Neural cell (in vitro differentiated cells): ENCODE measurements around the gene GMEB2. TPM values are rescaled to one million over a fixed set of nuclear protein-coding genes. Genes with fewer than 3 reads are reported as not detected.

Experiments
- H2AFZ ChIP-seq: fragments of 200-600, 300-800 bp; sonication (generic), shearing (Covaris generic); 2 replicates; pipeline ENCODE4 v1.6.0; 2014; ENCODE audit warnings: low read depth, mild to moderate bottlenecking, antibody characterized with exemption, low read length, moderate library complexity
- H3F3A ChIP-seq: fragments of 200-600 bp; shearing (Covaris generic); 2 replicates; pipeline ENCODE4 v1.6.1; 2016; ENCODE audit warnings: mild to moderate bottlenecking, moderate library complexity, mixed read lengths, antibody characterized with exemption, low read length; ENCODE audit not compliant: insufficient read depth, poor library complexity, severe bottlenecking
- H3K27ac ChIP-seq: fragments of 200-600, 300-800 bp; sonication (generic), shearing (Covaris generic); 2 replicates; pipeline ENCODE4 v1.5.1; 2014; ENCODE audit warnings: mild to moderate bottlenecking, low read length, moderate library complexity
- H3K27me3 ChIP-seq: fragments of 300-800, 200-600 bp; sonication (generic), shearing (Covaris generic); 2 replicates; pipeline ENCODE4 v1.6.0; 2014; ENCODE audit warnings: mild to moderate bottlenecking, low read depth, low read length, moderate library complexity; ENCODE audit not compliant: insufficient read depth
- H3K36me3 ChIP-seq: fragments of 300-800, 200-600 bp; sonication (generic), shearing (Covaris generic); 2 replicates; pipeline ENCODE4 v1.5.1; 2014; ENCODE audit warnings: mild to moderate bottlenecking, antibody characterized with exemption, low read length, moderate library complexity; ENCODE audit not compliant: insufficient read depth
- H3K4me2 ChIP-seq: fragments of 300-800, 200-600 bp; sonication (generic), shearing (Covaris generic); 2 replicates; pipeline ENCODE4 v1.6.0; 2014; ENCODE audit warnings: mild to moderate bottlenecking, low read length
- H3K4me3 ChIP-seq: fragments of 300-800, 200-600 bp; sonication (generic), shearing (Covaris generic); 2 replicates; pipeline ENCODE4 v1.5.1; 2014; ENCODE audit warnings: mild to moderate bottlenecking, low read length, moderate library complexity
- H3K79me2 ChIP-seq: fragments of 200-600 bp; shearing (Covaris generic); replicated peaks from 2 replicates; pipeline ENCODE4 v1.6.0; 2014; ENCODE audit warnings: mild to moderate bottlenecking, low read length, moderate library complexity; ENCODE audit not compliant: insufficient read depth
- H3K9ac ChIP-seq: fragments of 300-800, 200-600 bp; sonication (generic), shearing (Covaris generic); 2 replicates; pipeline ENCODE4 v1.6.1; 2016; ENCODE audit warnings: mild to moderate bottlenecking, low read length, mixed read lengths
- H3K9me2 ChIP-seq: fragments of 200-600 bp; shearing (Covaris generic); 2 replicates; pipeline ENCODE4 v1.6.1; 2016; ENCODE audit warnings: mild to moderate bottlenecking, low read length, mixed read lengths; ENCODE audit not compliant: insufficient read depth
- H3K9me3 ChIP-seq: fragments of 200-600, 300-800 bp; sonication (generic), shearing (Covaris generic); 2 replicates; pipeline ENCODE4 v1.6.1; 2016; ENCODE audit warnings: mild to moderate bottlenecking, mixed run types, low read length, moderate library complexity, mixed read lengths
- H4K20me1 ChIP-seq: fragments of 200-600 bp; shearing (Covaris generic); 2 replicates; pipeline ENCODE4 v1.6.1; 2016; ENCODE audit warnings: mild to moderate bottlenecking, mixed run types; ENCODE audit not compliant: insufficient read depth
- CTCF ChIP-seq: fragments of 450-650 bp; IDR thresholded peaks from 2 replicates; pipeline ENCODE4 v1.5.1; 2014; ENCODE audit warnings: antibody characterized with exemption, mild to moderate bottlenecking, moderate library complexity; ENCODE audit not compliant: poor library complexity, severe bottlenecking
- EP300 ChIP-seq: fragments of 450-650 bp; conservative IDR thresholded peaks from 2 replicates; pipeline ENCODE4 v1.6.1; 2014; ENCODE audit warnings: antibody characterized with exemption, mild to moderate bottlenecking, moderate library complexity; ENCODE audit not compliant: poor library complexity, severe bottlenecking
- EZH2 ChIP-seq: fragments of 200-600, 300-800 bp; shearing (Covaris generic), sonication (generic); IDR thresholded peaks from 2 replicates; pipeline ENCODE4 v1.6.1; 2014; ENCODE audit warnings: antibody characterized with exemption, low read length, borderline replicate concordance, mild to moderate bottlenecking; ENCODE audit not compliant: insufficient read depth, poor library complexity, severe bottlenecking
- MXI1 ChIP-seq: fragments of 450-650 bp; conservative IDR thresholded peaks from 2 replicates; pipeline ENCODE4 v1.6.1; 2014; ENCODE audit warnings: antibody characterized with exemption, mild to moderate bottlenecking; ENCODE audit not compliant: poor library complexity, severe bottlenecking
- POLR2AphosphoS5 ChIP-seq: IDR thresholded peaks from 2 replicates; pipeline ENCODE4 v1.6.1; 2012
- RAD21 ChIP-seq: fragments of 450-650 bp; conservative IDR thresholded peaks from 2 replicates; pipeline ENCODE4 v1.6.1; 2014; ENCODE audit warnings: antibody characterized with exemption, mild to moderate bottlenecking, moderate library complexity
- REST ChIP-seq: IDR thresholded peaks from 2 replicates; pipeline ENCODE4 v1.6.1; 2012; ENCODE audit warnings: borderline replicate concordance
- SMC3 ChIP-seq: fragments of 450-650 bp; conservative IDR thresholded peaks from 2 replicates; pipeline ENCODE4 v1.6.1; 2014; ENCODE audit warnings: antibody characterized with exemption, mild to moderate bottlenecking, moderate library complexity; ENCODE audit not compliant: poor library complexity
- TAF1 ChIP-seq: IDR thresholded peaks from 2 replicates; pipeline ENCODE4 v1.6.1; 2012; ENCODE audit warnings: low read depth
- polyA plus RNA-seq: library from polyadenylated mRNA; depleted of rRNA; stranded (reverse); fragments of >200 nt; gene quantifications from 2 replicates; pipeline ENCODE4 v1.2.3, GENCODE V29; 2014

GMEB2 gene
- polyA plus RNA-seq, 1 donor from 2014 or later, result 13.7 TPM

GRCh38 chr20:63618291-63618980 is 8.5 kb downstream of the GMEB2 start (continued):
- TF ChIP-seq REST (no peak), EZH2 (no peak), TAF1 (no peak), MXI1 (no peak)

GRCh38 chr20:63617876-63618265 is 9.0 kb downstream of the GMEB2 start:
- H2AFZ ChIP-seq, result no peak overlapping the region
- H3K27me3 ChIP-seq, result no peaks in the 10 kb centered on the region
- H3K9me3 ChIP-seq, result no peaks in the 10 kb centered on the region
- H3K9me2 ChIP-seq, result no peaks in the 10 kb centered on the region
- no peaks in the 10 kb centered on the region for H4K20me1 ChIP-seq
- H3K36me3 ChIP-seq, result no peaks in the 10 kb centered on the region
- H3K79me2 ChIP-seq, result peaks cover 11% of the 10 kb centered on the region
- H3F3A ChIP-seq, result no peaks in the 10 kb centered on the region
- no peak overlapping the region for H3K27ac ChIP-seq
- H3K4me3 ChIP-seq, result no peak overlapping the region
- TF ChIP-seq RAD21 (no peak), REST (no peak), CTCF (no peak), EZH2 (no peak), TAF1 (no peak), SMC3 (no peak), POLR2AphosphoS5 (no peak), MXI1 (no peak), EP300 (no peak)
- H3K4me2 ChIP-seq, result no peak overlapping the region
- no peak overlapping the region for H3K9ac ChIP-seq
